K562 (cell line): ENCODE data around the gene DNAJC12. TPM values are rescaled to one million over a fixed set of nuclear protein-coding genes. Genes with fewer than 3 reads are reported as not detected.

Experiments
- ATAC-seq: fragments of 200-7000 bp; cut with Tn5 transposase; 3 replicates; pipeline ENCODE4 v1.9.1; 2020; ENCODE audit warnings: moderate library complexity
- BruUV-seq: library from RNA; stranded (reverse); fragments of 400-500 nt; replicated peaks from 2 replicates; lab custom pipeline; 2021; lab: Mats Ljungman, UMichigan
- CTCF ChIA-PET: fragments of 300-600 bp; formaldehyde crosslinking; extraction: SDS; loops from one replicate; lab custom pipeline; 2021; ENCODE audit warnings: low intra/inter-chr PET ratio; lab: Yijun Ruan, JAX
- POLR2A ChIA-PET: fragments of 300-600, 350-650 bp; sonication (Branson Sonifier 250); formaldehyde crosslinking; extraction: SDS; loops from one replicate; lab custom pipeline; 2021; ENCODE audit warnings: antibody characterized with exemption, inconsistent platforms; lab: Yijun Ruan, JAX
- DNase-seq, 4 experiments: peaks; one replicate each; pipeline versions ENCODE4 v3.0.0 to v3.0.0-alpha.2; 2011 to 2018; ENCODE audit warnings: low spot score in 3 of 4, mixed read lengths in 3 of 4; ENCODE audit errors: extremely low read depth in 1 of 4
- FAIRE-seq: peaks from 2 replicates; lab custom pipeline; 2011; peaks lifted over from hg19 to GRCh38; lab: Jason Lieb, UNC
- H2AFZ ChIP-seq: 2 replicates; pipeline ENCODE4 v1.6.0; 2011; ENCODE audit warnings: low read depth, low read length, control low read depth, inconsistent platforms
- H3K27ac ChIP-seq: fragments of 200-600 bp; 3 replicates; pipeline ENCODE4 v1.8.0; 2011; ENCODE audit warnings: low read depth, mild to moderate bottlenecking, control low read depth, inconsistent platforms, low read length, moderate library complexity, mixed read lengths; ENCODE audit errors: extremely low read depth
- H3K27me3 ChIP-seq, 2 experiments: fragments of 300-600 bp in 1 of 2; 2 replicates in 1 of 2; 3 replicates in 1 of 2; pipeline versions ENCODE4 v1.6.0 to v1.8.0; 2011; ENCODE audit warnings: inconsistent platforms in 2 of 2, low read length in 2 of 2, mild to moderate bottlenecking in 1 of 2, mixed read lengths in 1 of 2, moderate library complexity in 1 of 2; ENCODE audit not compliant: control insufficient read depth in 2 of 2, insufficient read depth in 2 of 2
- H3K36me3 ChIP-seq: fragments of 300-600 bp; 3 replicates; pipeline ENCODE4 v1.8.0; 2011; ENCODE audit warnings: mild to moderate bottlenecking, low read length, inconsistent platforms; ENCODE audit not compliant: control insufficient read depth, insufficient read depth
- H3K4me1 ChIP-seq, 2 experiments: fragments of 200-600 bp in 1 of 2; replicated peaks in 1 of 2; 2 replicates in 1 of 2; 3 replicates in 1 of 2; pipeline versions ENCODE4 v1.5.1 to v1.8.0; 2011; ENCODE audit warnings: inconsistent platforms in 2 of 2, low read length in 2 of 2, mild to moderate bottlenecking in 1 of 2, mixed read lengths in 1 of 2, moderate library complexity in 1 of 2; ENCODE audit not compliant: control insufficient read depth in 2 of 2, insufficient read depth in 2 of 2
- H3K4me2 ChIP-seq: 2 replicates; pipeline ENCODE4 v1.6.1; 2011; ENCODE audit warnings: low read length, control low read depth, inconsistent platforms, mixed read lengths; ENCODE audit not compliant: insufficient read depth
- H3K4me3 ChIP-seq: fragments of 200-600 bp; sonication (generic), shearing (Covaris generic); 2 replicates; pipeline ENCODE4 v1.5.1; 2016; ENCODE audit warnings: control low read depth, inconsistent platforms
- H3K79me2 ChIP-seq: fragments of 200-600 bp; 3 replicates; pipeline ENCODE4 v1.8.0; 2011; ENCODE audit warnings: low read length, inconsistent platforms; ENCODE audit not compliant: control insufficient read depth, insufficient read depth
- H3K9ac ChIP-seq, 2 experiments: 2 replicates each; pipeline versions ENCODE4 v1.6.0 to v1.6.1; 2011; ENCODE audit warnings: low read depth in 2 of 2, low read length in 2 of 2, control low read depth in 1 of 2, inconsistent platforms in 1 of 2, mild to moderate bottlenecking in 1 of 2, mixed read lengths in 1 of 2; ENCODE audit not compliant: insufficient read depth in 1 of 2
- H3K9me1 ChIP-seq: one replicate; pipeline ENCODE4 v1.6.0; 2011; ENCODE audit warnings: inconsistent platforms, mild to moderate bottlenecking, low read length, moderate library complexity; ENCODE audit not compliant: control insufficient read depth, insufficient read depth
- H3K9me3 ChIP-seq: replicated peaks from 2 replicates; pipeline ENCODE4 v1.5.1; 2011; ENCODE audit warnings: low read depth, low read length, inconsistent platforms; ENCODE audit not compliant: control insufficient read depth, insufficient read depth
- H4K20me1 ChIP-seq: replicated peaks from 2 replicates; pipeline ENCODE4 v1.6.1; 2011; ENCODE audit warnings: low read length, inconsistent platforms, mixed read lengths; ENCODE audit not compliant: control insufficient read depth, insufficient read depth
- ESRRA ChIP-seq: fragments of 450-650 bp; IDR thresholded peaks from 2 replicates; pipeline ENCODE4 v1.6.1; 2014; ENCODE audit warnings: low read depth, mild to moderate bottlenecking, moderate library complexity, borderline replicate concordance
- ETS2 ChIP-seq: IDR thresholded peaks from 2 replicates; pipeline ENCODE4 v1.6.1; 2016; ENCODE audit warnings: borderline replicate concordance, missing genetic modification characterization, mild to moderate bottlenecking, moderate library complexity, missing compliant biosample characterization; ENCODE audit not compliant: poor library complexity, severe bottlenecking
- ILK ChIP-seq: fragments of 450-650 bp; IDR thresholded peaks from 2 replicates; pipeline ENCODE4 v1.6.1; 2016; ENCODE audit warnings: missing genetic modification characterization, low read depth, mild to moderate bottlenecking, missing compliant biosample characterization, moderate library complexity, borderline replicate concordance
- WGBS: fragments of 100-300 bp; shearing (Covaris generic); methylation state at CpG from one replicate; pipeline ENCODE4 v1.1.6; 2016; ENCODE audit warnings: low coverage, mixed read lengths; ENCODE audit not compliant: insufficient coverage; ENCODE audit errors: missing lambda C conversion rate; 5-methylcytosine and 5-hydroxymethylcytosine counted together
- in situ Hi-C: fragments of 300-500 bp; cut with MboI; formaldehyde crosslinking; loops from 4 replicates; pipeline ENCODE4 v1.15.0; 2018; ENCODE audit warnings: inconsistent platforms, mixed read lengths
- intact Hi-C: fragments of 100-400 bp; cut with micrococcal nuclease; formaldehyde crosslinking; loops from 2 replicates; pipeline ENCODE4 v1.14.2; 2022
- polyA plus RNA-seq, 8 experiments: library from polyadenylated mRNA; depleted of rRNA in 4 of 8; stranded (reverse) in 5 of 8; unstranded in 3 of 8; fragments of >200 nt; fragmentation: Nextera tagmentation in 2 of 8; fragmentation: Illumina TruSeq in 1 of 8; extraction: Ambion mirVana in 2 of 8; extraction: Trizol in 1 of 8; gene quantifications; 2 replicates each; pipeline versions ENCODE4 v1.2.1 to v1.2.3, GENCODE V29; 2011 to 2014; ENCODE audit warnings: inconsistent platforms in 1 of 8, missing spikeins in 1 of 8
- total RNA-seq, 7 experiments: library from RNA; depleted of rRNA in 6 of 7; stranded (reverse); fragments of >200 nt in 6 of 7; fragmentation: Illumina TruSeq in 2 of 7; extraction: Trizol in 2 of 7; gene quantifications; 2 replicates each; pipeline versions ENCODE4 v1.2.1 to v1.2.3, GENCODE V29; 2011 to 2021; ENCODE audit warnings: low replicate concordance in 1 of 7
- TF ChIP-seq, protein P1 (sequence below): fragments of 200-800 bp; sonication (Bioruptor generic); IDR thresholded peaks from 2 replicates; pipeline ENCODE4 v1.6.1; 2017; ENCODE audit warnings: missing genetic modification characterization, missing compliant biosample characterization

The DNAJC12 gene
- total and polyA plus RNA-seq, 9 of the 15 experiments (the other 6 are each of a cell fraction or from before 2014, with no cell fraction given), result 7.4 to 95.9 (median 68.5) TPM

- intact Hi-C loops, result loop anchor here (10.0 kb wide), 1 partner anchor 1033 kb away; no protein-coding TSS in a partner anchor
These were observed 23.9 kb upstream of the DNAJC12 start for GRCh38 chr10:67861750-67862432.

More at GRCh38 chr10:67861750-67862432, 23.9 kb upstream of the DNAJC12 start:
- no peaks in the 10 kb centered on the region; a peak in 1 of 5 replicates for H3K4me1 ChIP-seq
- no peaks in the 10 kb centered on the region for H3K36me3 ChIP-seq
- H3K9me3 ChIP-seq, result no peaks in the 10 kb centered on the region
- FAIRE-seq (no peak), ATAC-seq (peak; percentile 74), DNase-seq (no peak)
- in situ Hi-C loops, result no loop called here
- H3K27ac ChIP-seq, result no peak overlapping the region
- H3K9me1 ChIP-seq, result no peaks in the 10 kb centered on the region
- TF ChIP-seq ESRRA, result 0 out of 2 replicates have a peak, but pooled peaks have one; percentile 27
- TF ChIP-seq, protein P1, sequence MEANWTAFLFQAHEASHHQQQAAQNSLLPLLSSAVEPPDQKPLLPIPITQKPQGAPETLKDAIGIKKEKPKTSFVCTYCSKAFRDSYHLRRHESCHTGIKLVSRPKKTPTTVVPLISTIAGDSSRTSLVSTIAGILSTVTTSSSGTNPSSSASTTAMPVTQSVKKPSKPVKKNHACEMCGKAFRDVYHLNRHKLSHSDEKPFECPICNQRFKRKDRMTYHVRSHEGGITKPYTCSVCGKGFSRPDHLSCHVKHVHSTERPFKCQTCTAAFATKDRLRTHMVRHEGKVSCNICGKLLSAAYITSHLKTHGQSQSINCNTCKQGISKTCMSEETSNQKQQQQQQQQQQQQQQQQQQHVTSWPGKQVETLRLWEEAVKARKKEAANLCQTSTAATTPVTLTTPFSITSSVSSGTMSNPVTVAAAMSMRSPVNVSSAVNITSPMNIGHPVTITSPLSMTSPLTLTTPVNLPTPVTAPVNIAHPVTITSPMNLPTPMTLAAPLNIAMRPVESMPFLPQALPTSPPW, result peak; percentile 35; the same call in 1 of the 2 replicates
- TF ChIP-seq ILK (tag), result no peak
- TF ChIP-seq ETS2 (tag), result no peak
- H3K9ac ChIP-seq, result no peak overlapping the region
- 0 out of 2 replicates have a peak overlapping the region, but pooled peaks have one; percentile 3 for H2AFZ ChIP-seq
- ChIA-PET POLR2A (interaction anchor here (0.6 to 2.6 kb wide), 5 partner anchors 12 to 470 kb away, joined by 3 to 10 read pairs (median 4); partner anchors contain the start of genes HNRNPH3 and SIRT1), CTCF (no interaction called here)
- no peak overlapping the region for H3K4me2 ChIP-seq
- H3K27me3 ChIP-seq, result no peaks in the 10 kb centered on the region
- BruUV-seq, result no TSS peak
- no peak overlapping the region for H3K4me3 ChIP-seq
- H4K20me1 ChIP-seq, result no peaks in the 10 kb centered on the region
- H3K79me2 ChIP-seq, result no peaks in the 10 kb centered on the region
- WGBS, result 50% methylated on average over 4 of the region's 4 CpGs
